ENCODE results near the gene MCC.

MCC gene

DNA sequence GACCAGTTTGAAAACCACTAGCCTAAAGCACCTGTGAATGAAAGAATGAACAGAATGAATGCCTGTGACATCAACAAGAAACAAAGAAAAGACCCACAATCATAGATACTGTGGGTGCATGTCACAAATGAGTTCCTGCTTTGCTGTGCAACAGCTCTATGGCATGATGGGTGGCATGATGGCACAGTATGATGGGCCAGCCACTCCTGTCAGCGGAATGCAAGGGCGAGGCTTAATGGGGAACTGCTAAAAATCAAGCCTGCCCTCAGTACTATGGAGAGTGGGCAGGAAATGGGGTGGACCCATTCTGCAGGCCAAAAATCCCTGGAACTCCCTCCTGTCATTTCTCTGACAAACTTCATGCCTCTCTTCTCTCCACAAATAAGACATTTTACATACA lies 422.6 kb downstream of the MCC start:
- no peak for TF ChIP-seq CTCF (IDR thresholded peaks at IDR 0.05; ENCODE audit: unreplicated experiment in 3 of 3)
- no peaks in the 10 kb centered on the region for H3K9me3 Mint-ChIP-seq
- no peak overlapping the region for H3K4me3 Mint-ChIP-seq
- H3K27me3 Mint-ChIP-seq (ENCODE audit: low read depth), result no peaks in the 10 kb centered on the region
- H3K4me1 Mint-ChIP-seq, result peaks cover 69% of the 10 kb centered on the region
- H3K27ac Mint-ChIP-seq, result peak overlapping the region in 2 of 3 experiments; percentile 23 to 47
- H3K36me3 Mint-ChIP-seq (ENCODE audit: low read depth), result peaks cover 69% of the 10 kb centered on the region

GRCh38 chr5:113064806-113065205 lies 423.4 kb downstream of the MCC start:
- Mint-ChIP-seq H3K4me3 (no peak overlapping the region), H3K27ac (peak overlapping the region; percentile 47 to 73 (median 58)), H3K27me3 (ENCODE audit: low read depth) (no peaks in the 10 kb centered on the region), H3K36me3 (ENCODE audit: low read depth) (peaks cover 63% of the 10 kb centered on the region), H3K9me3 (no peaks in the 10 kb centered on the region), H3K4me1 (peaks cover 75% of the 10 kb centered on the region)
- no peak for TF ChIP-seq CTCF (IDR thresholded peaks at IDR 0.05; ENCODE audit: unreplicated experiment in 3 of 3)

DNA sequence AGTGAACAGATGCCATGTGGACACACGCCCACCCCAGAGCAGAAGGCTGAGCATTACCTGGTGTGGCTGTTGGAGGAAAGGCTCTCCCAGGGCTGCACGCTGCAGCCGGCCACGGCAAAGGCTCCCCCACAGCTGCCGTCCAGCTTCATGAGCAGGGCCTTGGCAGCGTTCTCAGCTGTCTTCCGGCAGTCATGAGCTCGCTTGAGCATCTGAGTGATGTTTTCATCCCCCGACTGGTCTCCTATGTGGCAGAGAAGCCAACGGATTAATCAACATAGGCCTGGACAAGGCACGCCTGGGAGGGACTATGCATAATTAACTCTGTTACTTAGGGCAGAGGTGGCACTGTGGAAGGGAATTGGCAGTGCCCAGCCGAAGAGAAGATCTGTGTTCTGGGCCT lies 424.3 kb downstream of the MCC start:
- no peaks in the 10 kb centered on the region for H3K9me3 Mint-ChIP-seq
- H3K36me3 Mint-ChIP-seq (ENCODE audit: low read depth), result peaks cover 61% of the 10 kb centered on the region
- TF ChIP-seq CTCF (IDR thresholded peaks at IDR 0.05; ENCODE audit: unreplicated experiment in 3 of 3), result no peak
- peak overlapping the region; percentile 47 to 73 (median 58) for H3K27ac Mint-ChIP-seq
- H3K4me3 Mint-ChIP-seq, result peak overlapping the region in 2 of 3 experiments; percentile 5 to 50
- H3K27me3 Mint-ChIP-seq (ENCODE audit: low read depth), result no peaks in the 10 kb centered on the region
- H3K4me1 Mint-ChIP-seq, result peaks cover 84% of the 10 kb centered on the region

GRCh38 chr5:113062869-113063508 lies 425.3 kb downstream of the MCC start:
- peaks cover 82% of the 10 kb centered on the region for H3K4me1 Mint-ChIP-seq

GRCh38 chr5:113061846-113062780 lies 426.1 kb downstream of the MCC start:
- peak overlapping the region; percentile 47 to 93 (median 58) for H3K27ac Mint-ChIP-seq
- peaks cover 83% of the 10 kb centered on the region for H3K4me1 Mint-ChIP-seq
- H3K36me3 Mint-ChIP-seq (ENCODE audit: low read depth), result peaks cover 53% of the 10 kb centered on the region
- TF ChIP-seq CTCF (IDR thresholded peaks at IDR 0.05; ENCODE audit: unreplicated experiment in 3 of 3), result no peak
- H3K9me3 Mint-ChIP-seq, result no peaks in the 10 kb centered on the region
- no peaks in the 10 kb centered on the region for H3K27me3 Mint-ChIP-seq (ENCODE audit: low read depth)
- peak overlapping the region in 1 of 3 experiments; percentile 4 for H3K4me3 Mint-ChIP-seq

More at GRCh38 chr5:113062869-113063508, 425.3 kb downstream of the MCC start:
- Mint-ChIP-seq H3K27me3 (ENCODE audit: low read depth) (no peaks in the 10 kb centered on the region), H3K4me3 (peak overlapping the region in 1 of 3 experiments; percentile 21), H3K9me3 (no peaks in the 10 kb centered on the region), H3K27ac (peak overlapping the region; percentile 29 to 58 (median 47)), H3K36me3 (ENCODE audit: low read depth) (peaks cover 56% of the 10 kb centered on the region)
- no peak for TF ChIP-seq CTCF (IDR thresholded peaks at IDR 0.05; ENCODE audit: unreplicated experiment in 3 of 3)

Data from nephron (organoid).